ENCODE data around the gene CD300LG.
A peak's percentile ranks its signal among the peaks of the same experiment; 100 is the strongest.

CD300LG gene

GRCh38 chr17:43844241-43844640 lies 2.7 kb upstream of the CD300LG start:
- no peak overlapping the region for H3K4me3 ChIP-seq (ENCODE audit: low read length)
- TF ChIP-seq CTCF (conservative IDR thresholded peaks at IDR 0.05; ENCODE audit: low read length): no peak
- DNase-seq (ENCODE audit: low read depth): no peak

GRCh38 chr17:43845766-43846165 lies 1.2 kb upstream of the CD300LG start:
- DNase-seq (ENCODE audit: low read depth): no peak
- TF ChIP-seq CTCF (conservative IDR thresholded peaks at IDR 0.05; ENCODE audit: low read length): no peak
- no peak overlapping the region for H3K4me3 ChIP-seq (ENCODE audit: low read length)

GRCh38 chr17:43846221-43846712 lies 709 bp upstream of the CD300LG start:
- DNase-seq (ENCODE audit: low read depth): peak; percentile 70
- H3K4me3 ChIP-seq (ENCODE audit: low read length): no peak overlapping the region
- peak; percentile 97 for TF ChIP-seq CTCF (conservative IDR thresholded peaks at IDR 0.05; ENCODE audit: low read length)

- DNase-seq (ENCODE audit: low read depth): no peak
- TF ChIP-seq CTCF (conservative IDR thresholded peaks at IDR 0.05; ENCODE audit: low read length): no peak
- no peak overlapping the region for H3K4me3 ChIP-seq (ENCODE audit: low read length)
Measured at GRCh38 chr17:43848601-43849000, 1.6 kb downstream of the CD300LG start.

- no peak for DNase-seq (ENCODE audit: low read depth)
- H3K4me3 ChIP-seq (ENCODE audit: low read length): no peak overlapping the region
- TF ChIP-seq CTCF (conservative IDR thresholded peaks at IDR 0.05; ENCODE audit: low read length): no peak
Measured at GRCh38 chr17:43849116-43849515, 2.1 kb downstream of the CD300LG start.

GRCh38 chr17:43852571-43852970 lies 5.6 kb downstream of the CD300LG start:
- no peak overlapping the region for H3K4me3 ChIP-seq (ENCODE audit: low read length)
- DNase-seq (ENCODE audit: low read depth): no peak
- TF ChIP-seq CTCF (conservative IDR thresholded peaks at IDR 0.05; ENCODE audit: low read length): no peak

GRCh38 chr17:43853546-43853945 lies 6.6 kb downstream of the CD300LG start:
- no peak for TF ChIP-seq CTCF (conservative IDR thresholded peaks at IDR 0.05; ENCODE audit: low read length)
- no peak for DNase-seq (ENCODE audit: low read depth)
- no peak overlapping the region for H3K4me3 ChIP-seq (ENCODE audit: low read length)
